IMR-90 (cell line): ENCODE results near the gene PDE4B. TPM values are rescaled to one million over a fixed set of nuclear protein-coding genes. Genes with fewer than 3 reads are reported as not detected.

Experiments used
- ATAC-seq: fragments of 200-7000 bp; cut with Tn5 transposase; 2 replicates; pipeline ENCODE4 v1.9.1; 2020; ENCODE audit warnings: low read depth, mild to moderate bottlenecking, moderate library complexity
- BruUV-seq: library from RNA; stranded (reverse); fragments of 400-500 nt; replicated peaks from 2 replicates; lab custom pipeline; 2021; lab: Mats Ljungman, UMichigan
- CTCF ChIA-PET: fragments of 300-600 bp; formaldehyde crosslinking; extraction: SDS; loops from one replicate; lab custom pipeline; 2021; ENCODE audit warnings: antibody characterized with exemption; lab: Yijun Ruan, JAX
- POLR2A ChIA-PET: fragments of 300-600 bp; sonication (Branson Sonifier 250); formaldehyde crosslinking; loops from one replicate; lab custom pipeline; 2022; ENCODE audit warnings: antibody characterized with exemption; ENCODE audit not compliant: unreplicated experiment; lab: Charles Lee
- DNase-seq: peaks from one replicate; pipeline ENCODE4 v3.0.0; 2013
- H2AFZ ChIP-seq: replicated peaks from 2 replicates; pipeline ENCODE3; 2013; ENCODE audit warnings: low read length, mild to moderate bottlenecking; ENCODE audit not compliant: poor library complexity
- H2AK5ac ChIP-seq: 2 replicates; pipeline ENCODE4 v1.6.1; 2013; ENCODE audit warnings: low read depth, low read length, inconsistent platforms
- H2AK9ac ChIP-seq: replicated peaks from 2 replicates; pipeline ENCODE3; 2013; ENCODE audit warnings: mild to moderate bottlenecking, low read depth, low read length, moderate library complexity; ENCODE audit not compliant: poor library complexity
- H2BK120ac ChIP-seq: 2 replicates; pipeline ENCODE4 v1.6.1; 2013; ENCODE audit warnings: low read depth, low read length, inconsistent platforms
- H2BK15ac ChIP-seq: 3 replicates; pipeline ENCODE4 v1.6.1; 2013; ENCODE audit warnings: low read depth, low read length, inconsistent platforms
- H2BK20ac ChIP-seq: 2 replicates; pipeline ENCODE4 v1.6.1; 2013; ENCODE audit warnings: low read depth, mild to moderate bottlenecking, inconsistent platforms, low read length, moderate library complexity
- H2BK5ac ChIP-seq: 2 replicates; pipeline ENCODE4 v1.6.1; 2013; ENCODE audit warnings: mild to moderate bottlenecking, low read depth, low read length, inconsistent platforms; ENCODE audit not compliant: poor library complexity, severe bottlenecking
- H3K14ac ChIP-seq: replicated peaks from 2 replicates; pipeline ENCODE4 v1.6.1; 2013; ENCODE audit warnings: low read depth, low read length, inconsistent platforms
- H3K18ac ChIP-seq: 2 replicates; pipeline ENCODE4 v1.6.1; 2013; ENCODE audit warnings: low read depth, low read length, control low read depth
- H3K23ac ChIP-seq: 2 replicates; pipeline ENCODE4 v1.6.1; 2013; ENCODE audit warnings: low read depth, low read length, inconsistent platforms
- H3K27ac ChIP-seq: 2 replicates; pipeline ENCODE4 v1.5.1; 2013; ENCODE audit warnings: mild to moderate bottlenecking, control low read depth, low read length; ENCODE audit not compliant: insufficient read depth
- H3K27me3 ChIP-seq: 2 replicates; pipeline ENCODE4 v1.6.1; 2013; ENCODE audit warnings: low read length; ENCODE audit not compliant: control insufficient read depth, insufficient read depth
- H3K36me3 ChIP-seq: 2 replicates; pipeline ENCODE4 v1.6.1; 2013; ENCODE audit warnings: low read length, mixed read lengths; ENCODE audit not compliant: control insufficient read depth, insufficient read depth
- H3K4ac ChIP-seq: 2 replicates; pipeline ENCODE4 v1.6.1; 2013; ENCODE audit warnings: low read depth, low read length, inconsistent platforms
- H3K4me1 ChIP-seq: 2 replicates; pipeline ENCODE4 v1.6.1; 2013; ENCODE audit warnings: low read length, mixed read lengths; ENCODE audit not compliant: control insufficient read depth, insufficient read depth
- H3K4me2 ChIP-seq: 2 replicates; pipeline ENCODE4 v1.6.1; 2013; ENCODE audit warnings: low read depth, mild to moderate bottlenecking, control low read depth, low read length, moderate library complexity
- H3K4me3 ChIP-seq: 2 replicates; pipeline ENCODE4 v1.5.1; 2013; ENCODE audit warnings: low read depth, mild to moderate bottlenecking, control low read depth, low read length, moderate library complexity; ENCODE audit not compliant: insufficient read depth
- H3K56ac ChIP-seq: 2 replicates; pipeline ENCODE4 v1.6.1; 2013; ENCODE audit warnings: low read length, inconsistent platforms; ENCODE audit not compliant: insufficient read depth; ENCODE audit errors: extremely low read depth
- H3K79me1 ChIP-seq, 2 experiments: 2 replicates each; pipeline ENCODE4 v1.6.1; 2013; ENCODE audit warnings: low read length in 2 of 2, inconsistent platforms in 1 of 2, low read depth in 1 of 2
- H3K9ac ChIP-seq: 2 replicates; pipeline ENCODE4 v1.6.1; 2013; ENCODE audit warnings: low read depth, low read length, control low read depth
- H3K9me1 ChIP-seq: 2 replicates; pipeline ENCODE4 v1.6.1; 2013; ENCODE audit warnings: low read length, inconsistent platforms; ENCODE audit not compliant: insufficient read depth
- H3K9me3 ChIP-seq: 2 replicates; pipeline ENCODE4 v1.6.1; 2013; ENCODE audit warnings: low read length; ENCODE audit not compliant: control insufficient read depth, insufficient read depth
- H4K20me1 ChIP-seq: 2 replicates; pipeline ENCODE4 v1.6.1; 2013; ENCODE audit warnings: low read length, inconsistent platforms; ENCODE audit not compliant: insufficient read depth
- H4K5ac ChIP-seq: 2 replicates; pipeline ENCODE4 v1.6.1; 2013; ENCODE audit warnings: mild to moderate bottlenecking, low read depth, low read length, control low read depth
- H4K8ac ChIP-seq, 2 experiments: 2 replicates each; pipeline ENCODE4 v1.6.1; 2013; ENCODE audit warnings: low read depth in 2 of 2, low read length in 2 of 2, control low read depth in 1 of 2, inconsistent platforms in 1 of 2
- H4K91ac ChIP-seq: 2 replicates; pipeline ENCODE4 v1.6.1; 2013; ENCODE audit warnings: low read depth, low read length, inconsistent platforms; ENCODE audit not compliant: insufficient read depth
- BHLHE40 ChIP-seq: fragments of 150-350 bp; IDR thresholded peaks from 2 replicates; pipeline ENCODE4 v1.6.1; 2016; ENCODE audit warnings: mild to moderate bottlenecking, low read depth, low read length
- FOS ChIP-seq: fragments of 150-350 bp; IDR thresholded peaks from 2 replicates; pipeline ENCODE4 v1.6.1; 2016; ENCODE audit warnings: low read depth, low read length
- MAFK ChIP-seq: IDR thresholded peaks from 2 replicates; pipeline ENCODE4 v1.6.1; 2012; ENCODE audit warnings: low read depth, low read length, improper control_type of control experiment
- MXI1 ChIP-seq: IDR thresholded peaks from 2 replicates; pipeline ENCODE4 v1.6.1; 2012; ENCODE audit warnings: low read depth, mild to moderate bottlenecking, low read length, moderate library complexity, borderline replicate concordance
- NFE2L2 ChIP-seq: fragments of 150-350 bp; IDR thresholded peaks from 2 replicates; pipeline ENCODE4 v1.6.1; 2016; ENCODE audit warnings: low read depth, mild to moderate bottlenecking, low read length
- POLR2A ChIP-seq: IDR thresholded peaks from 2 replicates; pipeline ENCODE4 v1.6.1; 2012; ENCODE audit warnings: mild to moderate bottlenecking, low read depth, low read length
- RAD21 ChIP-seq: IDR thresholded peaks from 2 replicates; pipeline ENCODE4 v1.6.1; 2012; ENCODE audit warnings: low read length, improper control_type of control experiment
- RCOR1 ChIP-seq: IDR thresholded peaks from 2 replicates; pipeline ENCODE4 v1.6.1; 2012; ENCODE audit warnings: mild to moderate bottlenecking, low read length, improper control_type of control experiment; ENCODE audit not compliant: insufficient replicate concordance
- RFX5 ChIP-seq: IDR thresholded peaks from 2 replicates; pipeline ENCODE4 v1.8.0; 2012; ENCODE audit warnings: low read depth, mild to moderate bottlenecking, low read length, moderate library complexity
- SMC3 ChIP-seq: fragments of 150-350 bp; IDR thresholded peaks from 2 replicates; pipeline ENCODE4 v1.6.1; 2016; ENCODE audit warnings: low read depth, mild to moderate bottlenecking, antibody characterized with exemption, low read length, moderate library complexity
- WGBS, 2 experiments: methylation state at CpG; one replicate each; pipeline versions ENCODE4 v1.1.5 to v1.1.7; 2013; ENCODE audit warnings: missing lambda C conversion rate in 2 of 2; ENCODE audit not compliant: insufficient read length in 1 of 2; ENCODE audit errors: extremely low coverage in 2 of 2; 5-methylcytosine and 5-hydroxymethylcytosine counted together
- dilution Hi-C: fragments of 300-500 bp; cut with HindIII; formaldehyde crosslinking; loops from one replicate; pipeline ENCODE4 v1.14.3; 2018; ENCODE audit warnings: low sequenced_read_pairs; ENCODE audit not compliant: unreplicated experiment
- in situ Hi-C: fragments of 300-500 bp; cut with MboI; formaldehyde crosslinking; loops from 3 replicates; pipeline ENCODE4 v1.14.3; 2019; ENCODE audit warnings: low sequenced_read_pairs, inconsistent platforms, mixed read lengths
- intact Hi-C: fragments of 100-400 bp; cut with micrococcal nuclease; formaldehyde crosslinking; loops from 2 replicates; pipeline ENCODE4 v1.10.0; 2022
- polyA plus RNA-seq, 3 experiments: library from polyadenylated mRNA; depleted of rRNA; stranded (reverse); fragments of >200 nt; gene quantifications; 2 replicates each; pipeline ENCODE4 v1.2.3, GENCODE V29; 2012; ENCODE audit warnings: low replicate concordance in 1 of 3
- total RNA-seq: library from RNA; depleted of rRNA; stranded (reverse); fragments of >200 nt; gene quantifications from 2 replicates; pipeline ENCODE4 v1.2.3, GENCODE V29; 2012
- TF ChIP-seq, protein P1 (sequence below): fragments of 150-350 bp; IDR thresholded peaks from 2 replicates; pipeline ENCODE4 v1.6.1; 2017; ENCODE audit warnings: mild to moderate bottlenecking, antibody characterized with exemption, low read length, low read depth
- TF ChIP-seq, protein P2 (sequence below): conservative IDR thresholded peaks from 2 replicates; pipeline ENCODE4 v1.5.1; 2012; ENCODE audit warnings: mild to moderate bottlenecking, low read depth, low read length, improper control_type of control experiment

Gene PDE4B
- total and polyA plus RNA-seq, 2 of the 4 experiments (the other 2 are of a cell fraction) = 5.8 to 21.3 TPM

DNA sequence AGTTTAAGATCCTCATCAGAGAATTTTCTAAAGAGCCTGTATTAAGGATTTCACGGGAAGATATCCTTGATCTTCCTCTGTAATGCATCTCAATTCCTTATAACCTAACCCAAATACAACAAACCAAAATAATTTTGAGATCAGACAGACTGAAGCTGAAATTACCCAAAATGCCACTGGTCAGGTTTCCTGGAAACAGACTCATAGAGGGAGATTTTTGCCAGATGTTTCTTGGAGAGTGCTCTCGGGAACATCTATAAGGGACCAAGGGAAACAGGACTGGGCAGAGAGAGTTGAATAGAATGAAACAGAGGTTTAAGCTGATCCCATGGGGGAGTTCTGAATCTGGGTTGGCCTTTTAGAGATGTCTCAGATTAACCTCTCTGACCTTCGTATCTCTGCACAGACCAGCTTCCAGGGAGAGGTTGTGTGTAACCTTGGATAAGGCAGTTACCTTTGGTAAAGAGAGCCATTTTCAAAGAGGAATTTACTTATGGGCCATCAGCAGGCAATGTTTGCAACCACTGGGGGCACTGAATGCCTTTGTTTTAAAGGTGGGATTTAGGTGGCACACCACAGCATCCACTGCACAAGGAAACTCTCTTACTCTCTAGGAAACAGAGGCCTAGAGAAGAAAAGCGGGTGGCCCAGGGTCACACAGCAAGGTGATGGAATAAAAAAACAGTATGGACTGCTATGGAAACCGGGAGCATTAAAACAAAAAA is 610.5 kb downstream of the PDE4B start:
- intact Hi-C loops = no loop called here
- H3K4ac ChIP-seq = no peak overlapping the region
- H2BK20ac ChIP-seq = no peak overlapping the region
- TF ChIP-seq RFX5 (no peak), POLR2A (no peak), BHLHE40 (no peak), NFE2L2 (no peak), MXI1 (no peak), SMC3 (no peak), RCOR1 (no peak), FOS (no peak), RAD21 (no peak), MAFK (no peak)
- TF ChIP-seq, protein P1, sequence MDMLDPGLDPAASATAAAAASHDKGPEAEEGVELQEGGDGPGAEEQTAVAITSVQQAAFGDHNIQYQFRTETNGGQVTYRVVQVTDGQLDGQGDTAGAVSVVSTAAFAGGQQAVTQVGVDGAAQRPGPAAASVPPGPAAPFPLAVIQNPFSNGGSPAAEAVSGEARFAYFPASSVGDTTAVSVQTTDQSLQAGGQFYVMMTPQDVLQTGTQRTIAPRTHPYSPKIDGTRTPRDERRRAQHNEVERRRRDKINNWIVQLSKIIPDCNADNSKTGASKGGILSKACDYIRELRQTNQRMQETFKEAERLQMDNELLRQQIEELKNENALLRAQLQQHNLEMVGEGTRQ = no peak
- TF ChIP-seq, protein P2, sequence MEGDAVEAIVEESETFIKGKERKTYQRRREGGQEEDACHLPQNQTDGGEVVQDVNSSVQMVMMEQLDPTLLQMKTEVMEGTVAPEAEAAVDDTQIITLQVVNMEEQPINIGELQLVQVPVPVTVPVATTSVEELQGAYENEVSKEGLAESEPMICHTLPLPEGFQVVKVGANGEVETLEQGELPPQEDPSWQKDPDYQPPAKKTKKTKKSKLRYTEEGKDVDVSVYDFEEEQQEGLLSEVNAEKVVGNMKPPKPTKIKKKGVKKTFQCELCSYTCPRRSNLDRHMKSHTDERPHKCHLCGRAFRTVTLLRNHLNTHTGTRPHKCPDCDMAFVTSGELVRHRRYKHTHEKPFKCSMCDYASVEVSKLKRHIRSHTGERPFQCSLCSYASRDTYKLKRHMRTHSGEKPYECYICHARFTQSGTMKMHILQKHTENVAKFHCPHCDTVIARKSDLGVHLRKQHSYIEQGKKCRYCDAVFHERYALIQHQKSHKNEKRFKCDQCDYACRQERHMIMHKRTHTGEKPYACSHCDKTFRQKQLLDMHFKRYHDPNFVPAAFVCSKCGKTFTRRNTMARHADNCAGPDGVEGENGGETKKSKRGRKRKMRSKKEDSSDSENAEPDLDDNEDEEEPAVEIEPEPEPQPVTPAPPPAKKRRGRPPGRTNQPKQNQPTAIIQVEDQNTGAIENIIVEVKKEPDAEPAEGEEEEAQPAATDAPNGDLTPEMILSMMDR = no peak
- no peak overlapping the region for H3K4me3 ChIP-seq
- H3K56ac ChIP-seq = no peak overlapping the region
- ATAC-seq (no peak), DNase-seq (no peak)
- dilution Hi-C loops = no loop called here
- BruUV-seq = no TSS peak
- no peak overlapping the region for H3K9ac ChIP-seq
- ChIA-PET POLR2A (no interaction called here), CTCF (no interaction called here)
- no peak overlapping the region for H2BK15ac ChIP-seq
- H3K18ac ChIP-seq = no peak overlapping the region
- peaks cover 8% of the 10 kb centered on the region for H3K4me1 ChIP-seq
- no peak overlapping the region for H3K4me2 ChIP-seq
- H4K91ac ChIP-seq = no peak overlapping the region
- H2BK5ac ChIP-seq = no peak overlapping the region
- no peaks in the 10 kb centered on the region for H3K27me3 ChIP-seq
- no peaks in the 10 kb centered on the region for H4K20me1 ChIP-seq
- H2AK9ac ChIP-seq = no peak overlapping the region
- no peak overlapping the region for H3K23ac ChIP-seq
- H3K14ac ChIP-seq = no peak overlapping the region
- no peaks in the 10 kb centered on the region for H3K79me1 ChIP-seq
- no peak overlapping the region for H4K5ac ChIP-seq
- H2AK5ac ChIP-seq = peak overlapping the region; percentile 35; the same call in 1 of the 2 replicates
- H2AFZ ChIP-seq = no peak overlapping the region
- in situ Hi-C loops = no loop called here
- peaks cover 14% of the 10 kb centered on the region; the same call in 1 of the 2 replicates for H3K9me1 ChIP-seq
- no peaks in the 10 kb centered on the region for H3K9me3 ChIP-seq
- no peak overlapping the region for H2BK120ac ChIP-seq
- no peak overlapping the region for H3K27ac ChIP-seq
- no peak overlapping the region for H4K8ac ChIP-seq
- H3K36me3 ChIP-seq = no peaks in the 10 kb centered on the region
- WGBS, 2 experiments = 100% methylated on average over 1 of the region's 5 CpGs; no CpG with 5 or more reads in 1 of the 2 experiments
